ENCODE results near the gene OR4N5.
"Not testable (repeated sequence)": the region's sequence is repeated elsewhere in the genome, so short reads cannot be mapped to it uniquely, and the experiment has no call there.

Gene OR4N5, protein sequence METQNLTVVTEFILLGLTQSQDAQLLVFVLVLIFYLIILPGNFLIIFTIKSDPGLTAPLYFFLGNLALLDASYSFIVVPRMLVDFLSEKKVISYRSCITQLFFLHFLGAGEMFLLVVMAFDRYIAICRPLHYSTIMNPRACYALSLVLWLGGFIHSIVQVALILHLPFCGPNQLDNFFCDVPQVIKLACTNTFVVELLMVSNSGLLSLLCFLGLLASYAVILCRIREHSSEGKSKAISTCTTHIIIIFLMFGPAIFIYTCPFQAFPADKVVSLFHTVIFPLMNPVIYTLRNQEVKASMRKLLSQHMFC

DNA sequence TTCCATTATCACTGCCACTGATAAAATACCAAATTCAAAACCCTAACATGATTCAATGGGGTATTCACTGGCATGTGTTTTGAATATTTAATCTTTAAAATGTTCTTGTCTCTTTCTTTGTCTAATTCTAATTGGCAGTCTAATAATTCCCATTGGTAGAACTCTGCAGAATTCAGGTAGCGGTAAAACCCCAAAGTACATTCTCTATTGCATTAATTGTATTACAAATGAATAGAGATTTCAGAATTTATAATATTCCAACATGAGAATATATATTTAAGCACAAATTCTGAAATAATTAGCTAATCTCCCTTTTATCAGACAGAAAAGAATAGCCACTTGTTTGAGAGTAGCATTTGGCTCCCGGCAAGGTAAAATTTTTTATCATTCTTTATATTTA, at the start of gene OR4N5:
Gene OR4N5 (plus strand): TSS at position 301 of the 400 bp plus-strand sequence. CDS start 4,916 bp downstream, outside the sequence.
- DNase-seq: no peak

DNA sequence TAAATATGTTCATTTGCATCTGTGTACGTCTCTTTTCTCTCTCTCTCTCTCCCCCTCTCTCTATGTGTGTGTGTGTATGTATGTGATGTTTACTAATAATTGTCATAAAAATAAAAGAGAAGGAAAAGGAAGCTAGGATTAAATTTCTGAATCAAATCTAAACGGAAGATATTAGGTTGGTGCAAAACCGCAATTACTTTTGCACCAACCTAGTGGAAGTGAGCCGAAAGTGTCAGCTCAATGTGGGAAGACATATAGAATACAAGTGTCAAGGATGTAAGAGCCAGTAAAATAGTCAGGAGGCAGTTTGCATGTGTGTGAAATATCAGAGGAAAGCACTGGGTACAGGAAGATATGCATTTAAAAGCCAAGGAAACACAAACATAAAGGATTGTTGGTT, 46.6 kb upstream of the OR4N5 start:
- no peak for DNase-seq

DNA sequence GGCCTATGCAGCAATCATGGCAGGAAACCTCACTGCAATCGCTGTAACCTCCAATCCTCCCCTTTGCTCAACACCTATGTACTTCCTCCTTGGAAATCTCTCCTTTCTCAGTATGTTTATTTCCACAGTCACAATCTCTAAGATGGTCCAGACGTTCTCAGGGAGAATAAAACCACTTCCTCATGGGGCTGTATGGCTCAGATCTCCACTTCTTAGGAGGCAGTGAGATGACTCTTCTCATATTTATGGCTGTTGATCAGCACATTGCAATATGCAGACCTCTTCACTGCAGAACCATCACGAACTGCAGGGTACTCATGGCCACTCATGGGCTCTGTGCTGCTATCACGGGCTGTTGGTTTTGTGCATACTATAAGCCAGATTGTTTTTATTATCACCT, 45.2 kb upstream of the OR4N5 start:
- no peak for DNase-seq

DNA sequence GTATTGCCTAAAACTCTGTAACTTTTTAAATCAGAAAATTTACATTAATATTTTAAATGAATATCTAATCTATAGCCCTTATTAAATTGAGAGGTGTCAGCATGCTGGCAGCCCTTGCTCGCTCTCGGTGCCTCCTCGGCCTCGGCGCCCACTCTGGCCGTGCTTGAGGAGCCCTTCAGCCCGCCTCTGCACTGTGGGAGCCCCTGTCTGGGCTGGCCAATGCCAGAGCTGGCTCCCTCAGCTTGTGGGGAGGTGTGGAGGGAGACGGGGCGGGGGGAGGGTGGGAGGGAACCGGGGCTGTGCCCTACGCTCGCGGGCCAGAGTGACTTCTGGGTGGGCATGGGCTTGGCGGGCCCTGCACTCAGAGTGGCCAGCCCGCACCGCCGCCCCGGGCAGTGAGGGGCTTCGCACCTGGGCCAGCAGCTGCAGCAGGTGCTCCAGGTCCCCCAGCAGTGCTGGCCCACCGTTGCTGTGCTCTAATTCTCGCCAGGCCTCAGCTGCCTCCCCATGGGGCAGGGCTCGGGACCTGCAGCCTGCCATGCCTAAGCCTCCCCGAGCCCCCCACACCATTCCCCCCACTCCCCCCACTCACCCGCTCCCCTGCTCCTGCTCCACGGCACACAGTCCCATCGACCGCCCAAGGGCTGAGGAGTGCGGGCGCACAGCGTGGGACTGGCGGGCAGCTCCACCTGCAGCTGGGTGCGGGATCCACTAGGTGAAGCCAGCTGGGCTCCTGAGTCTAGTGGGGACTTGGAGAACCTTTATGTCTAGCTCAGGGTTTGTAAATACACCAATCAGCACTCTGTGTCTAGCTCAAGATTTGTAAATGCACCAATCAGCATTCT, 39.5 kb upstream of the OR4N5 start:
- DNase-seq: not testable (repeated sequence)

DNA sequence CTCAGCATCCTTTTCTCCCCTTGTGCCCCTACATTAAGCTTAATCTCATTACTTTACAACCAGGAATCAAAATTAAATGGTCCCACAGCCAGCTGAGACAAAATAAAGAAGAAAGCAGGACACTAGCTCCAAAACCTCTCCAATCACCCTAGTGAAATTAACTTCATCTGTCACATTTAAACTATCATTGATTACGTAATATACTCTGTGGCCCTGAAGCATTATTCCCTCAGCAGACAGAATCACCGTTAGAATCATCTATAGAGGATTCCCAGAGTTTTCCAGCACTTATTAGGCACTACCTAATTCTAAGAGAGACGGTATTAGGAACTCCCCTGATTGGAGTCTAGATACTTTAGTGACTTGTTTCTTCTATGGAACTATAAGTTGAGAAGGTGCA, 28.2 kb upstream of the OR4N5 start, which contains the start of gene OR4K17:
Gene OR4K17 (plus strand): TSS at position 302 of the 400 bp plus-strand sequence. CDS start 6,761 bp downstream, outside the sequence.
- DNase-seq: no peak

DNA sequence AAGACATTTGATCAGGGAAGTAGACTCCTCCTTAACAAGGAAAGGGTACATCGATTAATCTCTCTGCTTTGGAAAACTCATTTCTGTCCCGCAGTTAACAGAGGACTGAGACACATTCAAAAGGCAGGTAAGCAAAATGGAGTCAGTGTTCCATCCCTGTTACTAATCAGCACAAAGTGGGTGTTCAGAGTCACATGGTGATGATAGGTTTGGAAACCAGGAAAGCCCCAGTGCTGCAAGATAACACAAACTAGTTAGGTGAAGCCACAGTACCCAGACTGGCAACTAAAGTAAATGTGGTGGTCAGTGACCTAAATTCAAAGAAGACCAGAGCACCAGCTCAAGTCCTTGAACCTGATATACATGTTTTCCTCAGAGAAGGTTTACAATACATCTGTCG, 26.3 kb upstream of the OR4N5 start:
- DNase-seq: no peak

DNA sequence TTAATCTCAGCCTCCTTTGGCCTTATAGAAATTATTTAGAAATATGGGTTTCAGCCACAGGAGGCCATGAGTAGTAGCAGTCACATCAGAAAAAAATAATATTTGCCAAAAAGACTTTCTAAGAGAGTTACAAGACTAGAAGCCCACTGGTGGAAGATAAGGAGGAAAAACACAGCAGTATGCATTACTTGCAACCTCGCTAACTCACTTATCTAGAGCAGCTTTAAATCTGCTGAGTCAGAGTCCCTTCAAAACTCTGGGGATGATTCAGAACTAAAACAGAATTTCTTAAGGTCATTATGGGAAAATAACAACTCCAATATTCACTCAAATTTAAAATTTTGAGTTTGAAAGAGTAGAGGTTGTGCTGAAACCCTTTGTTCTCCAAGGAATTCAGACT, 21.9 kb upstream of the OR4N5 start:
- DNase-seq: no peak

DNA sequence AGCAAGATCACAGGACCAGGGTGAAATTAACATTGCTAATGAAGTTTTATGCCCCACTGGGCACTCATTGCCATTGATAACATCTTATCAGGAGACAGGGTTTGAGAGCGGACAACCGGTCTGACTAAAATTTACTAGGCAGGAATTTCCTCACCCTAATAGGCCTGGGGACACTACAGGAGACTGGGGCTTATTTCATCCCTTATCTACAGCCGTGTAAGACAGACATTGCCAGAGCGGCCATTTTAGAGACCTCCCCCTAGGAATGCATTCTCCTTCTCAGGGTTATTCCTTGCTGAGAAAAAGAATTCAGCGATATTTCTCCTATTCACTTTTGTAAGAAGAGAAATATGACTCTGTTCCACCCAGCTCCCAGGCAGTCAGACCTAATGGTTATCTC, 19.8 kb upstream of the OR4N5 start:
- no peak for DNase-seq

DNA sequence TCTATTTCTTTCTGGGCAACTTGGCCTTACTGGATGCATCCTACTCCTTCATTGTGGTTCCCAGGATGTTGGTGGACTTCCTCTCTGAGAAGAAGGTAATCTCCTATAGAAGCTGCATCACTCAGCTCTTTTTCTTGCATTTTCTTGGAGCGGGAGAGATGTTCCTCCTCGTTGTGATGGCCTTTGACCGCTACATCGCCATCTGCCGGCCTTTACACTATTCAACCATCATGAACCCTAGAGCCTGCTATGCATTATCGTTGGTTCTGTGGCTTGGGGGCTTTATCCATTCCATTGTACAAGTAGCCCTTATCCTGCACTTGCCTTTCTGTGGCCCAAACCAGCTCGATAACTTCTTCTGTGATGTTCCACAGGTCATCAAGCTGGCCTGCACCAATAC, 5.3 kb downstream of the OR4N5 start:
- no peak for DNase-seq

DNA sequence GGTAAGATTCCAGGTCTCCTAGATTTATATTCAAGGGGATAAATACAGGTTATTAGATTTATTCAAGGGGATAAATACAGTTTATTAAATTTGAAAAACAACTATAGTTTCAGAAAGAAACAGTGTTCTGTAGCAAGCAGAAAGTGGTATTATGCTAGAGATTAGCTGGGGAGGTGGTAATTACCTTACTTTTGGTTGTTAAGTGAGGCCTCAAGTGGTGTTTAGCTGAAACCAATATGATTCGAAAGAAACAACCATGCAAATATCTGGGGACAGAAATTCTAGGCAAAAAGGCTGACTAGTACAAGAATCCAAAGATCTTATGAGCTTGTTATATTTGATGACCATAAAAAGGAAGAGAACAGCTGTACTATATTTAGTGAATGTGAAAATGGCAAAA, 6.2 kb downstream of the OR4N5 start:
- DNase-seq: no peak

DNA sequence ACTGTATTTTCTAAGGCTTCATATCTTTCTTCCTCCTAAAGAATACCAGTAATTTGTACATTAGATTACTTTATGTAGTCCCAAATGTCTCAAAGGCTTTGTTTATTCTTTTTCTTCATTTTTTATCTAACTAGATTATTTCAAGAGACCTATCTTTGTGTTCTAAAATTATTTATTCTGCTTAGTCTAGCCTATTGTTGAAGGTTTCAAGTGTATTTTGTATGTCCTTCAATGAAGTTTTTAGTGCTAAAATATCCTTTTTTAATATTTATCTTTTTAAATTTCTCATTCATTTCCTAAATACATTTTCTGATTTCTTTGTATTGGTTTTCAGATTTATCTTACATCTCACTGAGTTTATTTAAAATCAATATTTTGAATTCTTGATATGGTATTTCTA, 25.8 kb downstream of the OR4N5 start:
- DNase-seq: no peak

DNA sequence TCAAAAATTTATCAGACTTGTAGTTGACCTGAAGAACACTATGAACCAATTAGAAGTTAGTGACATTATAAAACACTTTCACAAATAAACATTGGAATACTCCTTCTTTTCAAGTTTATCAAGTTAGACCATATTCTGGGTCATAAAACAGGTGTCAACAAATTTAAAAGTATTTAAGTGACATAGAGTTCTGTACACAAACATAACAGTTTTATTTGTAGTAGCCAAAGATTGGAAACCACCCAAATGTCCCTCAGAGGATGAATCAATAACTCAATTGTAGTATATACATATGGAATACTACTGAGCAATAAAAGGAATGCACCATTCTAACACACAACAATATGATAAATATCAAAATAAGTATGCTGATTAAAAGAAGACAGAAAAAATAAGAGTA, 28.5 kb downstream of the OR4N5 start:
- no peak for DNase-seq

DNA sequence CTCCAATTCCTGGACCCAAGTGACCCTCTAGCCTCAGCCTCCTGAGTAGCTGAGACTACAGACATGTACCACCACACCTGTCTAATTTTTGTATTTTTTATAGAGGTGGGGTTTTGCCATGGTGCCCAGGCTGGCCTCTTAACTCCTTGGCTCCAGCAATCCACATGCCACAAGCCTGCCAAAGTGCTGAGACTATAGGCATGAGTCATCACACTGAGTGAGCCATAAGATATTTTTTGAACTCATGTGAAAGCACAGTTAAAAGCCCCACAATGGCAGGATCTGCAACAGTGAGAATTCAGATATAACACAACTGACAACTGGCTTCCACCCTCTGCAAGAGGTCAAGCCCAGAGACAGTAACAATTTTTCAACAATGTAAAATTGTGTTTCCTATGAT, 31.2 kb downstream of the OR4N5 start:
- not testable (repeated sequence) for DNase-seq

DNA sequence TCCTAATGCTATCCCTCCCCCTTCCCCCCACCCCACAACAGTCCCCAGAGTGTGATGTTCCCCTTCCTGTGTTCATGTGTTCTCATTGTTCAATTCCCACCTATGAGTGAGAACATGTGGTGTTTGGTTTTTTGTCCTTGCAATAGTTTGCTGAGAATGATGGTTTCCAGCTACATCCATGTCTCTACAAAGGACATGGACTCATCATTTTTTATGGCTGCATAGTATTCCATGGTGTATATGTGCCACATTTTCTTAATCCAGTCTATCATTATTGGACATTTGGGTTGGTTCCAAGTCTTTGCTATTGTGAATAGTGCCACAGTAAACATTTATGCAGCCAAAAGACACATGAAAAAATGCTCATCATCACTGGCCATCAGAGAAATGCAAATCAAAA, 35.6 kb downstream of the OR4N5 start:
- not testable (repeated sequence) for DNase-seq

DNA sequence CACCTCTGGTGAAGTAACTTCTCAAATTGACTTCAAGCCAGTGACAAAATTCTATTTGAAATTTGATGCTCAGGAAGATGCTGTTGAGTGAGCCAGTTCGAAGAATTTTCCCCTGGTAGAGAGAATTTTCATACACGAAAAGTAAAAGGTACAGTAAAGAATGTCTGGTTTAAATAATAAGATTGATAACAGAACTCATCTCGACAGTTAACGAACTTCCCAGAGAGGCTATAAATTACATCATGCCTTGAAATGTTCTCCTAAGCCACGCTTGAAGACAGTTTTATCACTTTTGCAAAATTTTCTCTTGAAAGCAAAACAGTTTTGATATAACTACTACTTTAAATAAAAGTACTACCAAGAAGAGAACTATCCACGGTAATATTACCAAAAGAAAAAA, 37.7 kb downstream of the OR4N5 start:
- no peak for DNase-seq

DNA sequence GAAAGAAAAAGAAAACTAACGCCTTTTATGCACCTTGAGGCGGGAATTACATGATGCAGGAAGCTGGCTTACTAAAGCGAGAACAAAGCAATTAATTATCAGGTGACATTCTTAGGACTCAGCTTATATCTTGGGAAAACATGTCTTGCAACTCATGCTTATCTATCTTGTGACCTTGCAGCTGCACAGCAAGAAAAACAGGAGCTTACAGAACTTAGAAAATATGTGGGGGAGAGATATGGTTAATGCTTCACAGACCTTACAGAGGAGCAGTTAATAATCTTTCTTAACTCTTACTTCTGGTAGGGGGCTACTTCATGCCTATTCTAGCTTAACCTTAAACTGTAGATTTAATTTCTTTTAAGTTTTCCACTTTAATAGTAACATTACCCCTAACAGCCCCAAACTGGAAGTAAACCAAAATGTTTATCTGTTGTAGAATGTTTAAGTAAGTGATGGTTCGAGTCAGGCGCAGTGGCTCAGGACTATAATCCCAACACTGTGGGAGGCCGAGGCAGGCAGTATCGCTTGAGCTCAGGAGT, 38.9 kb downstream of the OR4N5 start:
- DNase-seq: no peak

DNA sequence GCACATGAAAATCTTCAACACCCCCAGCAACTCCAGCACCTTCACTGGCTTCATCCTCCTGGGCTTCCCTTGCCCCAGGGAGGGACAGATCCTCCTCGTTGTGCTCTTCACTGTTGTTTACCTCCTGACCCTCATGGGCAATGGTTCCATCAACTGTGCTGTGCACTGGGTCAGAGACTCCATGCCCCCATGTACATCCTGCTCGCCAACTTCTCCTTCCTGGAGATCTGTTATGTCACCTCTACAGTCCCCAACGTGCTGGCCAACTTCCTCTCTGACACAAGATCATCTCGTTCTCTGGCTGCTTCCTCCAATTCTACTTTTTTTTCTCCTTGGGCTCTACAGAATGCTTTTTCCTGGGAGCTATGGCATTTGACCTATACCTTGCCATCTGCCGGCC, 40.6 kb downstream of the OR4N5 start:
- DNase-seq: no peak

DNA sequence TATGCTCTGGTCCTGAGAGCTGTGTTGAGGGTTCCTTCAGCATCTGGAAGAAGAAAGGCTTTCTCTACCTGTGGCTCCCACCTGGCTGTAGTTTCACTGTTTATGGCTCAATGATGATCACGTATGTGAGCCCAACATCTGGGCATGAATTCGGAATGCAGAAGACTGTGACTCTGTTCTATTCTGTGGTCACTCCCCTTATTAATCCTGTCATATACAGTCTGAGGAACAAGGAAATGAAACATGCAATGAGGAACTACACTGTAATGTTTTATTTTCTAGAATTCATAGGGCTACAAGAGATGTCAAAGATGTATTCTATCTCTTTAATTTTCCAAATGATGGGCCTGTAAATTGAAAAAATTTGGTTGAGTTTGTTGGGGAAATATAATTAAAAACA, 41.3 kb downstream of the OR4N5 start:
- DNase-seq: no peak

DNA sequence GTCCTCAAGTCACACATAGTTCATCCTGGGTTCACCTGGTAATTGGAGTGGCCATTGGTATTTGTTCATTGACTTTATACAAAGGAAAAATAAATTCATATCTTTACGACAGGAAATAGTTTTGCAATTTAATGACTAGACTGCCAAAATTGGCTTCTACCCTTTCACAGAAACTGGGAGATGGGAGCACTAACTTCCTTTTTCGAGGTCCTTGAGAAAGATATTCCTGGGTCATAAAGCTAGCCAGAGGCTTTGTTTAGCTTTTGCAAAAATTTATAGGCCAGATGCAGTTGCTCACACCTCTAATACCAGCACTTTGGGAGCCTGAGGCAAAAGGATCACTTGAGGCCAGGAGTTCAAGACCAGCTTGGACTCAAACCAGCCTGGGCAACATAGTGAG, 41.9 kb downstream of the OR4N5 start:
- no peak for DNase-seq

DNA sequence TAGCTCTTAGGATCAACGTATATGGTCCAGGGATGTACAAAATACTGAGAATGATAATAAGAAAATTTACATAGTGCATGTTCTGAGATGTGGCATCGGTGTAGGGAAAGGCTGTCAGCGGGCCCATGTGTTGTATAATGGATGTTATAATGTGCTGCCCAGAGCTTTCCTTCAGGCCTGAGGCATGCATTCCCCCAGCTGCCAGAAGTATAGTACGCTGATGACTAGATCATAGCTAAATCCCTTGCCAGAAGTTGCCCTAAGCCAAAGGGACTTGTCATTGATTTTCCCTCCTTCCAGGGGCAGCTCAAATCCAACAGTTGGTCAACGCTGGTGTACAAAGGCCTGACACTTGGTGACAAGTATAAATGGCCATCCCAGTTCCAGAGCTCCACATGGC, 45.6 kb downstream of the OR4N5 start:
- DNase-seq: no peak

DNA sequence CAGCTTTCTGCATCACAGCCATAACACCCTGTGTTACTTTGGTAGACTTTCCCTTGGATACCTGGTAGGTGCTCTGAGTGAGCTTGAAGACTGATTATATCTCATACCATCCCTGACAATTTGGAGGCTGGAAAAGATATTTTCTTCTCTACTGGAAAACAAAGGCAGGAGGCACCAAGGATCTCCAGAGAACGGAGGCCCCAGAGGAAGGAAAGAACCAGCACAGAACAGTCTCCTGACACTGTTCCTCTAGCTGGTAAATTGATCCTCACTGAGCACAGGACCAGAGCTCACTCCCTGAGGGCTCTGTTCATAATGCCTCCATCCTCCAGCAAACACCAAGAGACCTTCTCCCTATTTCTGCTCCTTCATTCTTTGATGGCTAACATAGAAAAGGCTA, 52.0 kb downstream of the OR4N5 start, which contains the start of gene OR11G2:
Gene OR11G2 (plus strand): TSS at position 301 of the 400 bp plus-strand sequence. CDS start 6,542 bp downstream, outside the sequence.
- DNase-seq: no peak

DNA sequence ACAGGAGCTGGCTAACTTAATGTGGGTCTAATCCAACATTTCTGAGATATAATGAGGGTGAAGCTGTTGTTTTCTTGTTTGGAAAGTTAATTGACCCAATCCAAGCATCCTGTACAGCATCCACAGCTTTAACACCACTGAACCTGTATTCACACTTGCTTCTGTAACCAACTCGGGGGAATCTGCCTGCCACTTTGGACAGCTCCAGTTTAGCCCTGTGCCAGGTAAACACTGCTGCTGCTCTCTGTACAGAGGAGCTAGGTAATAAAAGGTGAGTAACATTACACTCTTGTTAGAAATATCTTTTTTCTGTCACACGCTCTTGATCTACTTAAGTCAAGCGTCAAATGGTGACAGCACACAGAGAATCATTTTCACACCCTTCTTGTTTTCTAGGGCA, 52.8 kb downstream of the OR4N5 start:
- no peak for DNase-seq

DNA sequence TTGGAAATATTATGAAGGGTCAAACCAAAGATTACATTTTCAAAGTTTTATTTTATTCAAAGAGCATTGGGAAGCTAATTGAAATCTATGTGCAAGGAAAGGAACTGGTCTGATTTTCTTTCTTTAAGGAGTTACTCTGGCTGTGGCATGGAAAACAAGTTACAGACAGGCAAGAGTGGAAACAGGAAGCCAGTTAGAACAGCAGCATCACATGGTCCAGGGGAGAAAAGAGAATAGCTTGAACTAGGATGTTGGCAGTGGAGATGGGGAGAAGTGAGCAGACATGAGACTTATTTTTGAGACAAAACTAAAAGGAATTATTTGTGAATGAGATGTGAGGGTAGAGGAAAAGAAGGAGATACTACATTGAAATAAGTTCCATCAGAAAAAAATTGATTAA, 55.5 kb downstream of the OR4N5 start:
- DNase-seq: no peak
